GM19239 (cell line): ENCODE results near the gene ZNF135.
A peak's percentile ranks its signal among the peaks of the same experiment; 100 is the strongest.

Source experiments
- DNase-seq: peaks from one replicate; pipeline ENCODE4 v3.0.0; 2011; ENCODE audit warnings: low spot score; ENCODE audit not compliant: insufficient read length
- FAIRE-seq: peaks from 2 replicates; lab custom pipeline; 2011; peaks lifted over from hg19 to GRCh38; lab: Jason Lieb, UNC

The ZNF135 gene

GRCh38 chr19:58059003-58059670 is at the start of gene ZNF135:
TSS of gene ZNF135 (plus strand) at chr19:58059282. CDS start at chr19:58060003, 721 bp downstream.
- FAIRE-seq, result no peak
- DNase-seq, result no peak

GRCh38 chr19:58009301-58009665 is 49.8 kb upstream of the ZNF135 start:
- FAIRE-seq (no peak), DNase-seq (no peak)

- DNase-seq (peak; percentile 52), FAIRE-seq (peak; percentile 35)
Observed at GRCh38 chr19:58009666-58010301, 49.3 kb upstream of the ZNF135 start.

- no peak for DNase-seq
- FAIRE-seq, result no peak
Observed at GRCh38 chr19:58010507-58010906, 48.6 kb upstream of the ZNF135 start.

- no peak for FAIRE-seq
- no peak for DNase-seq
Observed at GRCh38 chr19:58014141-58014540, 44.9 kb upstream of the ZNF135 start.

- FAIRE-seq, result no peak
Observed at GRCh38 chr19:58020129-58020528, 39.0 kb upstream of the ZNF135 start.

GRCh38 chr19:58021541-58022282 is 37.4 kb upstream of the ZNF135 start:
- no peak for DNase-seq
- no peak for FAIRE-seq

More at GRCh38 chr19:58020129-58020528, 39.0 kb upstream of the ZNF135 start:
- DNase-seq, result no peak

- no peak for FAIRE-seq
Observed at GRCh38 chr19:58022283-58022660, 36.8 kb upstream of the ZNF135 start.

GRCh38 chr19:58024661-58025060 is 34.4 kb upstream of the ZNF135 start:
- DNase-seq (no peak), FAIRE-seq (no peak)

More at GRCh38 chr19:58022283-58022660, 36.8 kb upstream of the ZNF135 start:
- no peak for DNase-seq

GRCh38 chr19:58033741-58034476 is 25.2 kb upstream of the ZNF135 start, which contains the start of gene ZSCAN1:
TSS of gene ZSCAN1 (plus strand) at chr19:58034025. CDS start at chr19:58037837, 3,812 bp downstream.
- FAIRE-seq (no peak), DNase-seq (no peak)

- no peak for DNase-seq
- no peak for FAIRE-seq
Observed at GRCh38 chr19:58034477-58034793, 24.6 kb upstream of the ZNF135 start.

GRCh38 chr19:58035863-58036262 is 23.2 kb upstream of the ZNF135 start:
- DNase-seq (no peak), FAIRE-seq (no peak)

GRCh38 chr19:58037927-58038687 is 21.0 kb upstream of the ZNF135 start:
- FAIRE-seq (no peak), DNase-seq (no peak)

GRCh38 chr19:58038688-58039204 is 20.3 kb upstream of the ZNF135 start:
- FAIRE-seq (no peak), DNase-seq (no peak)

- FAIRE-seq, result no peak
- DNase-seq, result no peak
Observed at GRCh38 chr19:58040751-58041525, 18.1 kb upstream of the ZNF135 start.

GRCh38 chr19:58042495-58043340 is 16.4 kb upstream of the ZNF135 start:
- FAIRE-seq (no peak), DNase-seq (no peak)

GRCh38 chr19:58044391-58044790 is 14.7 kb upstream of the ZNF135 start:
- FAIRE-seq, result no peak
- DNase-seq, result no peak

- no peak for DNase-seq
- no peak for FAIRE-seq
Observed at GRCh38 chr19:58044886-58045285, 14.2 kb upstream of the ZNF135 start.
